Right atrium auricular region (tissue), 2 donors: Measurements from ENCODE around the gene PRPF38A. TPM values are rescaled to one million over a fixed set of nuclear protein-coding genes. Genes with fewer than 3 reads are reported as not detected.

Source experiments
- DNase-seq: peaks from one replicate; pipeline ENCODE4 v3.0.0-alpha.2; 2019; ENCODE audit warnings: low spot score
- H3K27ac ChIP-seq, 2 donors: fragments of 200-600 bp; sonication (generic); 1 replicate in 1 of 2; 2 replicates in 1 of 2; pipeline ENCODE4 v1.5.1; 2016 to 2019
- H3K27me3 ChIP-seq, 2 donors: fragments of 200-600 bp; sonication (generic); one replicate each; pipeline versions ENCODE4 v1.5.1 to v1.6.0; 2017 to 2019
- H3K36me3 ChIP-seq: fragments of 200-600 bp; sonication (generic); one replicate; pipeline ENCODE4 v1.5.1; 2016
- H3K4me1 ChIP-seq, 2 donors: fragments of 200-600 bp; sonication (generic); one replicate each; pipeline versions ENCODE4 v1.5.1 to v1.6.0; 2017 to 2019
- H3K4me3 ChIP-seq, 2 donors: fragments of 200-600 bp; sonication (generic); 1 replicate in 1 of 2; 2 replicates in 1 of 2; pipeline ENCODE4 v1.5.1; 2017 to 2019; ENCODE audit warnings: mild to moderate bottlenecking in 1 of 2, moderate library complexity in 1 of 2
- H3K9me3 ChIP-seq, 2 donors: fragments of 200-600 bp; sonication (generic); one replicate each; pipeline ENCODE4 v1.5.1; 2019
- CTCF ChIP-seq, 2 donors: fragments of 200-600 bp; sonication (generic); IDR thresholded peaks; one replicate each; pipeline ENCODE4 v1.5.1; 2019; ENCODE audit warnings: antibody characterized with exemption in 2 of 2
- total RNA-seq, 2 donors: library from RNA; depleted of rRNA; stranded (reverse); fragments of >200 nt; gene quantifications; one replicate each; pipeline ENCODE4 v1.1.0, GENCODE V29; 2016

Gene PRPF38A
- total RNA-seq, 2 donors from 2014 or later = 5.9 to 7.2 TPM

DNA sequence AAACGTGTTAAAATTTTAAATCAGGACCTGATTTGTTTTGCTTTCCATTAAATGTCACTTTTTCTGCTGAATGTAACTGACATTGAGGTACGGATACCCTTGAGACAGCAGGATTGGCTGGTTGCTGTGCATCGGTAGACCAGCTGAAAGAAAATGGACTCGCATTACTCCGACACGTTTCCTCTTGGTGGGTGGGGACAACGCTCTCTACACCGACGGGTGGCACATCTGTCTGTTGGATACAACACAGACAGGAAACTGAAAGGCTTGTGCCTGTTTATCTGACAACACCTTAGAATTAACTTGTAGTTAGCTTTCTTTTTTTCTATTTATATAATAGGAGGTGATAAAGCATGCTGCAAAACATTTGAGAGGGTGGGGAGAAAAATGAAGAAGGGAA is 19.4 kb downstream of the PRPF38A start:
- Histone ChIP-seq H3K4me3 (no peak overlapping the region), H3K27ac (no peak overlapping the region), H3K4me1 (peaks cover 0 to 7% of the 10 kb centered on the region in 2 donors), H3K36me3 (peaks cover 29% of the 10 kb centered on the region), H3K9me3 (no peaks in the 10 kb centered on the region), H3K27me3 (no peaks in the 10 kb centered on the region)
- no peak for TF ChIP-seq CTCF (IDR thresholded peaks at IDR 0.05)
- no peak for DNase-seq

- H3K27ac ChIP-seq = no peak overlapping the region
- H3K36me3 ChIP-seq = peaks cover 25% of the 10 kb centered on the region
- no peak for TF ChIP-seq CTCF (IDR thresholded peaks at IDR 0.05)
Measured at GRCh38 chr1:52424231-52424636, 19.8 kb downstream of the PRPF38A start.

GRCh38 chr1:52424813-52425212 is 20.4 kb downstream of the PRPF38A start:
- DNase-seq = no peak
- H3K9me3 ChIP-seq = no peaks in the 10 kb centered on the region
- H3K27ac ChIP-seq = no peak overlapping the region
- H3K27me3 ChIP-seq = no peaks in the 10 kb centered on the region
- H3K4me3 ChIP-seq = no peak overlapping the region
- H3K36me3 ChIP-seq = peaks cover 22% of the 10 kb centered on the region
- no peak for TF ChIP-seq CTCF (IDR thresholded peaks at IDR 0.05)
- peaks cover 0 to 7% of the 10 kb centered on the region in 2 donors for H3K4me1 ChIP-seq

More at GRCh38 chr1:52424231-52424636, 19.8 kb downstream of the PRPF38A start:
- DNase-seq = no peak
- no peaks in the 10 kb centered on the region for H3K27me3 ChIP-seq
- H3K4me3 ChIP-seq = no peak overlapping the region
- peaks cover 0 to 7% of the 10 kb centered on the region in 2 donors for H3K4me1 ChIP-seq
- no peaks in the 10 kb centered on the region for H3K9me3 ChIP-seq

DNA sequence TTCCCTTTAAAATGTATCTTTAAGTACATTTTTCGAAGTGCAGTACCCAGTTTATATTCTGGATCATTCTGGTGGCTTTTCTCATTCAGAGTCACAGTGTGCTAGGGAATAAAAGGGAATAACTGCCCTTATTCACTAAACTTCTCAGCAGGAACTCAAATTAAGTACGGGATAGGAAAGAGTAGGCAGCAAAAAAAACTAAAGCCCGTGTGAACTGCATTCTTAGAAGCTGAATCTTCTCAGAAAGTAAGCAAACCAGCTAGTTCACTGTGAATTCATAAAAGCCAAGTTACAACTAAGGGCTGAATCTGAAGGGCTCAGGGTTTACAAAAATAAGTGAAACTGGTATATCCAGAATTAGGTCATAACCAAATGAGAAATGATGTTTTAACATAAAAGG is 22.0 kb downstream of the PRPF38A start:
- no peak for DNase-seq
- no peaks in the 10 kb centered on the region for H3K27me3 ChIP-seq
- H3K4me3 ChIP-seq = no peak overlapping the region
- no peak for TF ChIP-seq CTCF (IDR thresholded peaks at IDR 0.05)
- H3K4me1 ChIP-seq = peaks cover 0 to 7% of the 10 kb centered on the region in 2 donors
- no peak overlapping the region for H3K27ac ChIP-seq
- no peaks in the 10 kb centered on the region for H3K9me3 ChIP-seq
- peaks cover 31% of the 10 kb centered on the region for H3K36me3 ChIP-seq

DNA sequence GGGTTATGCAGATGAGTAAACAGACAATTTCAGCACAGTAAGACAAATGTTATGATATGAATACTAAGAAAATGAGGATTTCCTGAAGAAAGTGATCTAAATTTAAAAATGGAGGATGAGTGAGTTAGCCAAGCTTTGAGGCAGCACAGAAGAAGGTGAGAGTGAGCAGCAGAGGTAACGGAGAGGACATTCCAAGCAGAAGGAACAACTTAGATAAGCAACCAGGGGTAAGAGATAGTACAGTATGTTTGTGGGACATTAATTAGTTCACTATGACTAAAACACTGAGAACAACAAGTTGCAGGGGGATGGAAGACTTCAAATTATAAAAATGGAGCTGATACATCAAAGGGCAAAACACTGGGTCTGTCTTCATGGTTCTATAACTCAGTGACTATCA is 22.8 kb downstream of the PRPF38A start:
- H3K27me3 ChIP-seq = no peaks in the 10 kb centered on the region
- H3K4me1 ChIP-seq = peaks cover 0 to 7% of the 10 kb centered on the region in 2 donors
- no peak overlapping the region for H3K27ac ChIP-seq
- no peak overlapping the region for H3K4me3 ChIP-seq
- no peak for DNase-seq
- TF ChIP-seq CTCF (IDR thresholded peaks at IDR 0.05) = no peak
- no peaks in the 10 kb centered on the region for H3K9me3 ChIP-seq
- H3K36me3 ChIP-seq = peaks cover 26% of the 10 kb centered on the region

DNA sequence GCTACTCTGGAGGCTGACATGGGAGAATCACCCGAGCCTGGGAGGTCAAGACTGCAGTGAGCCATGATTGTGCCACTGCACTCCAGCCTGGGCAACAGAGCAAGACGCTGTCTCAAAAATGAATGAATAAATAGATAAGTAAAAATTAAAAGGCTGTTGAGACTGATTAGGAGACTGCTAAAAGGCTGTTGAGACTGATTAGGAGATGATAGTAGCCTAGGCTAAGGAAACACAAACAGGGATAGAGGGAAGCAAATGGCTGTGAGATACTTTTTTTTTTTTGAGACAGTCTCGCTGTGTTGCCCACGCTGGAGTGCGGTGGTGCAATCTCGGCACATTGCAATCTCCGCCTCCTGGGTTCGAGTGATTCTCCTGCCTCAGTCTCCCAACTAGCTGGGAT is 28.4 kb downstream of the PRPF38A start:
- TF ChIP-seq CTCF (IDR thresholded peaks at IDR 0.05) = no peak
- no peak for DNase-seq
- peaks cover 53% of the 10 kb centered on the region for H3K36me3 ChIP-seq
- H3K27me3 ChIP-seq = no peaks in the 10 kb centered on the region
- no peak overlapping the region for H3K4me3 ChIP-seq
- H3K4me1 ChIP-seq = no peaks in the 10 kb centered on the region
- H3K9me3 ChIP-seq = no peaks in the 10 kb centered on the region
- H3K27ac ChIP-seq = no peak overlapping the region
